NCI-H748 treated with DMSO at 0.1 percent for 48 hours (cell line): ENCODE results near the gene FRS3.
"Not testable (repeated sequence)": the region's sequence is repeated elsewhere in the genome, so short reads cannot be mapped to it uniquely, and the experiment has no call there.

Experiments used
- DNase-seq: peaks from one replicate; lab custom pipeline; 2025; lab: John Stamatoyannopoulos, UW

Gene FRS3

GRCh38 chr6:41769376-41769775 lies 10.3 kb downstream of the FRS3 start:
- no peak for DNase-seq

- DNase-seq: no peak
Observed at GRCh38 chr6:41768545-41769308, 11.0 kb downstream of the FRS3 start.

DNA sequence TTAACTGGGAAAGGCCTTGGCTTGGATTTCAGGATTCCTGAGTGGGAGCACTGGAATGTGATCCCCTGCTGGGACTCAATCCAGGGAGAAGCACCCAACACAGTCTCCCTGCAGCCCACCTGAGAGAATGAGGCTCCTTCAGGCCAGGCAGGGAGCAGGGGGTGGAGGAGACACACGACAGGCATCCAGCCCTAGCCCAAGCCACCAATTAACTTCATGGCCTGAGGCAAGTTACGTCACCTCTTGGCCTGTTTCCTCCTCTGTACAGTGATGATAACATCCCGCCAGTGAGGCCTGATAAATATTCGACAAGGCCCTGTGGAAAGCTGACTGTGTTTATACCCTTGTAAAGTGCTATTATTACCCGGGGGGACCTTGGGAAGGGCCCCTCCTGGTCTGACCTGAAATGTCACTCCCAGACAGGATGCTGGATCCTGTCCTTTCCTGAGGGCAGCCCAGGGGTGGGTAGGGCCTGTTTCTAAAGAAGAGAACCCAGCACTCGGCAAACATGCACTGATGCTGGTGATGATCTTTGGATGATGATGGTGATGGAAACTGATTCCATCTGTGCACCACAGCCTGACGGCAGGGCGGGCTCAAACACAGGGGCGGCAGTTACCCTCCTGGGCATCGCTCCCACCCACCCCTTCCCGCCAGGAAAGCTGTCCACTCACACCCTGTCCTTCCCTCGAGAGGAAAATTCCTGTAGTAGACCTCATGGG lies 12.4 kb downstream of the FRS3 start:
- no peak for DNase-seq

- DNase-seq: not testable (repeated sequence)
Observed at GRCh38 chr6:41766043-41766664, 13.5 kb downstream of the FRS3 start.

- DNase-seq: no peak
Observed at GRCh38 chr6:41763470-41763869, 16.2 kb downstream of the FRS3 start.

DNA sequence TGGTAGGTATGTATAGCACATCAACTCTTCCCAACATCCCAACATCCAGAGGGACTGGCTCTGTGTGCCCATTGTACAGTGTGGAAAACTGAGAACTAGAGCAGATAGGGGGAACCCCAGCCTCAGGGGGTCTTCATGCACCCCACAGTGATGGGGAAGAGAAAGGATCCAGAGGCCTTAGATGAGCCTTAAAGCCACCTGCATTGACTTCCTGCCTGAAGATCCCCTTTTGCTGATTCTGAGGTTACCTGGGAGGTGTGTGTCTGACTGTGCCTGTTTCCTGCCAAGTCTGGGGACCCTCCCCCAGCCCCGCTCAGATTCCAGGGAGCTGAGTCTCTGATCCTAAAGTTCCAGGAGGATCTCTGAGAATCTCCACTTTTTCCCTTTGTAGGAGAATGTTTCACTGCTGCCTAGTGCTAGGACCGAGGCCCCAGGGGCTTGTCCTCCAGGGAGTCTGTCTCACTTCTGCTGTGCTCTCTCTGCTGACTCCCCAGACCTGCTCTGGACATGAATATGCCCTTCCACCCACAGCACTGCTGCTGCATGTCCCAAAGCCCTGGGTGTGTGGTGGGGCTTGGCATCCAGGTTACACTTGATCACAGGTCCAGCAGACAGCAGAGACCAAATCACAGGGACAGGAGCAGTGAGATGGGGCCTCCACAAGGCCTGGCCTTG lies 19.7 kb downstream of the FRS3 start:
- no peak for DNase-seq

GRCh38 chr6:41759106-41759904 lies 20.4 kb downstream of the FRS3 start:
- no peak for DNase-seq

DNA sequence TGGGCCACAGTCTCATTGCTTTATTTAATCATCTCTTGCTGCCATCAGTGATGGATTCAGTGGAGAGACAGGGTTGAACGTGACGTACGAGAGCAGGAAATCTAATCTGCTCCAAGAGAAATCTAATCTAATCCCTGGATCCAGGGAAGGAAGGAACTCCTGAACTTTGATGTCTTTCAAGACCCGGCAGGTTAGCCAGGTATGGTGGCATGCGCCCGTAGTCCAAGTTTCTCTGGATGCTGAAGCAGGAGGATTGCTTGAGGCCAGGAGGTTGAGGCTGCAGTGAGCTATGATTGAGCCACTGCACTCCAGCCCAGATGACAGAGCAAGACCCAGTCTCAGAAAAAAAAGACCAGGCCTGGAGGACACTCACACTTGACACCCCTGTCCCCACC lies 21.1 kb downstream of the FRS3 start:
- no peak for DNase-seq

DNA sequence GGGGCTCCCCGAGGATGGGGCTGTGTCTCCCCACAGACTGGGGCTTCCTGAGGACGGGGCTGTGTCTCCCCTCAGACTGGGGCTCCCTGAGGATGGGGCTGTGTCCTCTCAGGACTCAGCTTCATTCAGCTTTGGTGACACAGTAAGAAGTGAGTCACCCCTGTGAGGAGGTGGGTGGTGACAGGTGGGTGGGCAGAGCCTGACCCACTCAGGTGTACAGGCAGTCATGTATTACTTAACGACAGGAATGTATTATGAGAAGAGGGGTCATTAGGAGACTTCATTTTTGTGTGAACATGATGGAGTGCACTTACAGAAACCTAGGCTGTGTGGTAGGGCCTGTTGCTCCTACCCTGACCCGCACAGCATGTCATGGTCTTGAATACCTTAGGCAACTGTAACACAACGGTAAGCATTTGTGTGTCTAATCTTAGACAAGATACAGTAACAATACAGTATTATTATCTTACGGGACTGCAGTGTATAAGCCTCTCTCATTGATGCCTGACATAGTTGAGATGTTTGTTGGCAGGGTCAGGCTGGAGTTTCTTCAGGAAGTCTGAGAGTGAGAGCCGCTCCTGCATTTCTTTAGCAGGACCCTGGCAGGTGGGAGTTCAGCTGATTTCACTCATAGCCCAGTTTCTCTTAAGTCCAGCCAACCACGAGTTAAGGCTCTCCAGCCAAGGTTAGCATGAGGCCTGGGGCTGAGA lies 21.6 kb downstream of the FRS3 start:
- DNase-seq: no peak

DNA sequence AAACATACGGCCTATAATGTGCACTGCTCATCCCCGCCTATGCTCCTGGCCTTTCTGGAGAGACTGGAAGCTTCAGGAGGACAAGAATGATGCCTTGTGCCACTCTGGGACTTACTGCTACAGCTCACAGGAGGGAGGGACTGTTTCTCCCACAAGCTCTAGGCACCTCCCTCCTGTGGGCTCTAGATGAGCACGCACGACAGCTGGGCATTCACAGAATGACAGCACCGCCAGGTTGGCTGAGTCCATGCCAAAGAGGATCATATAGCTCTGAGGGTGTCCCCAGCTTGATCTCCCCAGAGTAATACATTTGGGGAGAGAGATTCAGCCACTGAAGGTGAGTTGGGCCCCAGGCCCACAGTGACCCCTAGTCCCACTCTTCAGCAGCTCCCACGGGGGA lies 22.4 kb downstream of the FRS3 start:
- no peak for DNase-seq

DNA sequence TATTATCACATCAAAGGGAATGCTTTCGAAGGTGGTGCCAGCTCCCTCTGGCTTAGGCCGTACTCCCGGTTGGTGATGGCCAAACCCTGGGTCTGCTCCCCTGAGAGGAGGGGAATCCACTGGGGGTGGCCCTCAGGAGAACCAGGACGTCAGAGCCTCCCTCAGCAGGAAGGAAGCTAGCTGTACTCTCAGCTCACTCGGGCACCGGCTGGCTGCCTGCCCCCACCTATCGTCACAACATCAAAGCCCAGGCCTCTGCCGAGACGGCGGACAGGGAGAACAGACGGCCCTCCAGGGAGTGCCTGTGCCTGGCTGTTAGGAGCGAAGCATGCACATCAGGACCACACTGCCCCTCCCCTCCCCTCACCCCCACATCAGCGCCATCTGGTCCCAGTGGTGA lies 23.3 kb downstream of the FRS3 start:
- no peak for DNase-seq

DNA sequence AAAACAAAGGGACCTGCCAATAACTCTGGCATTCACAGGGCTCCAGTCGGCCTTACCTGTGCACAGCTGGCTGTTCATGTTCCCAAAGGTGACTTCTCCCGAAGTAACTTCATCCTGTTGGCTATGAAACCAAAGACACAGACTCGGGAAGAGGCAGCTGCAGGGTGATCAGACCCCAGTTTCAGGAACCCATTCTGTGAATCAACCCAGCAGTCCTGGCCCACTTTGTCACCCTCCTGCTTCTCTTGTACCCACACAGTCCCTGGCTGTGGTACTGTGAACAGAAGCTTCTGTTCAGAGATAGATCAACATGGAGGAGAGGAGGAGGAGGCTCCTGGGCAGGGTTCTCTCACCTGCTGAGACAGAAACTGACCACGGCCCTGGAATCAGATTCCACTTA lies 23.8 kb downstream of the FRS3 start:
- no peak for DNase-seq

DNA sequence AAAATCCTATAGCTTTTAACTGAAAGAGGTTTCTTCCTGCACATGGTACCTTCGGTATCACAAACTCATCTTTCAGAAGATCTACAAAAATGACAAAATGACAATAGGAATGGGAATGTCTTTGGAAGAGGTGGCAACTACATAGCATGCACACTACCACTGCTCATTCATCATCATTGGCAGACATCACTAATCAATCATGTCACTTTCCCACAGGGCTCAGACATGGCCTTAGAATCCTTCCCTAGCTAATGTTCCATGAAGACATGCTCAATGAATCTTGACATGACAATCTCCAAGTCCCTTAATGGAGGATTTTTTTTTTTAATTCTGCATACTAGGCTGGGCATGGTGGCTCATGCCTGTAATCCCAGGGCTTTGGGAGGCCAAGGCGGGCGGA lies 29.3 kb downstream of the FRS3 start:
- no peak for DNase-seq

GRCh38 chr6:41748542-41748941 lies 31.2 kb downstream of the FRS3 start:
- DNase-seq: no peak

- no peak for DNase-seq
Observed at GRCh38 chr6:41748102-41748477, 31.6 kb downstream of the FRS3 start.

- no peak for DNase-seq
Observed at GRCh38 chr6:41747256-41748101, 32.2 kb downstream of the FRS3 start, which contains the start of gene PGC. PGC (minus strand) TSS chr6:41747397; CDS start chr6:41747334, 63 bp downstream.

- DNase-seq: no peak
Observed at GRCh38 chr6:41746107-41746506, 33.6 kb downstream of the FRS3 start.

- DNase-seq: no peak
Observed at GRCh38 chr6:41744236-41744787, 35.4 kb downstream of the FRS3 start.

- DNase-seq: no peak
Observed at GRCh38 chr6:41743406-41744235, 36.1 kb downstream of the FRS3 start.
